ENCODE results near the gene MTX1.

The MTX1 gene

DNA sequence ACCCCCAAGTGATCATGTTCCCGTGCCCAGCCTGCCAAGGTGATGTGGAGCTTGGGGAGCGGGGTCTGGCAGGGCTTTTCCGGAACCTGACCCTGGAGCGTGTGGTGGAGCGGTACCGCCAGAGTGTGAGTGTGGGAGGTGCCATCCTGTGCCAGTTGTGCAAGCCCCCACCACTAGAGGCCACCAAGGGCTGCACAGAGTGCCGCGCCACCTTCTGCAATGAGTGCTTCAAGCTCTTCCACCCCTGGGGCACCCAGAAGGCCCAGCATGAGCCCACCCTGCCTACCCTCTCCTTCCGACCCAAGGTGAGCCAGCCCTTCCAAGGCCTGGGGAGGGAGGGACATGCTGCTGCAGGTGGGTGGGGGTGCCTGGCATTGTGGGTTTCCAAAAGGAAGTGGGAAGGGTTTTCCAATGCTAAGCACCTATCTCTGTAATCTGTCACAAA lies 32.5 kb upstream of the MTX1 start:
- Histone ChIP-seq H3K36me3 (ENCODE audit: control insufficient read depth in 1 of 2, insufficient read depth in 2 of 2, low read length in 2 of 2) (peaks cover 0 to 3% of the 10 kb centered on the region in 2 donors), H3K27me3 (ENCODE audit: low read depth, low read length) (peaks cover 11% of the 10 kb centered on the region), H3K9me3 (ENCODE audit: control insufficient read depth in 1 of 2, low read length in 2 of 2) (no peaks in the 10 kb centered on the region), H3K4me1 (ENCODE audit: control insufficient read depth in 1 of 2, insufficient read depth in 2 of 2, low read length in 2 of 2) (peaks cover 0 to 26% of the 10 kb centered on the region in 2 donors), H3K4me3 (ENCODE audit: low read depth in 1 of 2, low read length in 2 of 2) (no peak overlapping the region), H3K27ac (ENCODE audit: low read length) (no peak overlapping the region)

- Histone ChIP-seq H3K4me3 (ENCODE audit: low read depth in 1 of 2, low read length in 2 of 2) (no peak overlapping the region), H3K27me3 (ENCODE audit: low read depth, low read length) (peaks cover 11% of the 10 kb centered on the region), H3K27ac (ENCODE audit: low read length) (no peak overlapping the region), H3K4me1 (ENCODE audit: control insufficient read depth in 1 of 2, insufficient read depth in 2 of 2, low read length in 2 of 2) (peaks cover 0 to 25% of the 10 kb centered on the region in 2 donors), H3K9me3 (ENCODE audit: control insufficient read depth in 1 of 2, low read length in 2 of 2) (no peaks in the 10 kb centered on the region), H3K36me3 (ENCODE audit: control insufficient read depth in 1 of 2, insufficient read depth in 2 of 2, low read length in 2 of 2) (no peaks in the 10 kb centered on the region)
Measured at GRCh38 chr1:155176544-155177071, 31.9 kb upstream of the MTX1 start.

- H3K4me1 ChIP-seq (ENCODE audit: control insufficient read depth in 1 of 2, insufficient read depth in 2 of 2, low read length in 2 of 2) = peaks cover 0 to 18% of the 10 kb centered on the region in 2 donors
- H3K4me3 ChIP-seq (ENCODE audit: low read depth in 1 of 2, low read length in 2 of 2) = no peak overlapping the region
- H3K27me3 ChIP-seq (ENCODE audit: low read depth, low read length) = peaks cover 11% of the 10 kb centered on the region
- no peaks in the 10 kb centered on the region for H3K36me3 ChIP-seq (ENCODE audit: control insufficient read depth in 1 of 2, insufficient read depth in 2 of 2, low read length in 2 of 2)
- H3K9me3 ChIP-seq (ENCODE audit: control insufficient read depth in 1 of 2, low read length in 2 of 2) = no peaks in the 10 kb centered on the region
- no peak overlapping the region for H3K27ac ChIP-seq (ENCODE audit: low read length)
Measured at GRCh38 chr1:155177192-155177917, 31.1 kb upstream of the MTX1 start.

GRCh38 chr1:155177918-155178281 lies 30.6 kb upstream of the MTX1 start:
- peaks cover 11% of the 10 kb centered on the region for H3K27me3 ChIP-seq (ENCODE audit: low read depth, low read length)
- no peak overlapping the region for H3K27ac ChIP-seq (ENCODE audit: low read length)
- H3K36me3 ChIP-seq (ENCODE audit: control insufficient read depth in 1 of 2, insufficient read depth in 2 of 2, low read length in 2 of 2) = no peaks in the 10 kb centered on the region
- no peak overlapping the region for H3K4me3 ChIP-seq (ENCODE audit: low read depth in 1 of 2, low read length in 2 of 2)
- H3K4me1 ChIP-seq (ENCODE audit: control insufficient read depth in 1 of 2, insufficient read depth in 2 of 2, low read length in 2 of 2) = peaks cover 0 to 14% of the 10 kb centered on the region in 2 donors
- no peaks in the 10 kb centered on the region for H3K9me3 ChIP-seq (ENCODE audit: control insufficient read depth in 1 of 2, low read length in 2 of 2)

- Histone ChIP-seq H3K9me3 (ENCODE audit: control insufficient read depth in 1 of 2, low read length in 2 of 2) (no peaks in the 10 kb centered on the region), H3K27me3 (ENCODE audit: low read depth, low read length) (peaks cover 11% of the 10 kb centered on the region), H3K36me3 (ENCODE audit: control insufficient read depth in 1 of 2, insufficient read depth in 2 of 2, low read length in 2 of 2) (no peaks in the 10 kb centered on the region), H3K27ac (ENCODE audit: low read length) (no peak overlapping the region), H3K4me1 (ENCODE audit: control insufficient read depth in 1 of 2, insufficient read depth in 2 of 2, low read length in 2 of 2) (peaks cover 0 to 11% of the 10 kb centered on the region in 2 donors), H3K4me3 (ENCODE audit: low read depth in 1 of 2, low read length in 2 of 2) (no peak overlapping the region)
Measured at GRCh38 chr1:155178441-155179111, 29.9 kb upstream of the MTX1 start.

- Histone ChIP-seq H3K36me3 (ENCODE audit: control insufficient read depth in 1 of 2, insufficient read depth in 2 of 2, low read length in 2 of 2) (no peaks in the 10 kb centered on the region), H3K4me1 (ENCODE audit: control insufficient read depth in 1 of 2, insufficient read depth in 2 of 2, low read length in 2 of 2) (peaks cover 0 to 3% of the 10 kb centered on the region in 2 donors), H3K4me3 (ENCODE audit: low read depth in 1 of 2, low read length in 2 of 2) (no peak overlapping the region), H3K9me3 (ENCODE audit: control insufficient read depth in 1 of 2, low read length in 2 of 2) (no peaks in the 10 kb centered on the region), H3K27me3 (ENCODE audit: low read depth, low read length) (peaks cover 6% of the 10 kb centered on the region), H3K27ac (ENCODE audit: low read length) (no peak overlapping the region)
Measured at GRCh38 chr1:155179112-155180031, 29.1 kb upstream of the MTX1 start.

DNA sequence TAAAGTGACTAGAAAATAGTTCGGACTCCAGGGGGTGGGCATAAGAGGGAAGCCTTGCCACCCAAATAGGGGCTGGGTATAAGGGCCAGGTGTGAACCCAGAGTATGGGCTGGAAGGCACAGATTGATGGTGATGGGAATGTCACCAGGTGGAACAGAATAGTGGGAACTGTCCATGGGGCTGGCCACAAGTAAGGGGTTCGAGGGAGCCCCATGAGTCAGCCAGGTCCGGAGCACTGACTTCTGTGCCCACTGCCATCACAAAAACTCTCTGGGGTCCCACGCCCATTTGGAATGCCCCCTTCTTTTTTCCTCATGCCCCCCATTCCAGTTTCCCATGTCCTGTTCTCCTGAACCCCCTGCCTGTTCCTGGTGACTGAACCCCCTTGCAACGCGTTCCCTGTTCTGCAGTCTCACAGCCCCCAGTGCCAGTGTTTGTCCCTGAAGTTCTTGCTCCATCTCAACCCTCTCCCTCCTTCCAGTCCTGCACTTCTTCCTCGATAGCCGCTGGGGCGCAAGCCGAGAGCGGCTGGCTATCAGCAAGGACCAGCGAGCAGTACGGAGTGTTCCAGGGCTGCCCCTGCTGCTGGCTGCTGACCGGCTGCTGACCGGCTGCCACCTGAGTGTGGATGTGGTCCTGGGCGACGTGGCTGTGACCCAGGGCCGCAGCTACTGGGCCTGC lies 27.0 kb upstream of the MTX1 start:
- Histone ChIP-seq H3K36me3 (ENCODE audit: control insufficient read depth in 1 of 2, insufficient read depth in 2 of 2, low read length in 2 of 2) (no peaks in the 10 kb centered on the region), H3K4me3 (ENCODE audit: low read depth in 1 of 2, low read length in 2 of 2) (no peak overlapping the region), H3K27me3 (ENCODE audit: low read depth, low read length) (no peaks in the 10 kb centered on the region), H3K27ac (ENCODE audit: low read length) (no peak overlapping the region), H3K4me1 (ENCODE audit: control insufficient read depth in 1 of 2, insufficient read depth in 2 of 2, low read length in 2 of 2) (no peaks in the 10 kb centered on the region), H3K9me3 (ENCODE audit: control insufficient read depth in 1 of 2, low read length in 2 of 2) (no peaks in the 10 kb centered on the region)

DNA sequence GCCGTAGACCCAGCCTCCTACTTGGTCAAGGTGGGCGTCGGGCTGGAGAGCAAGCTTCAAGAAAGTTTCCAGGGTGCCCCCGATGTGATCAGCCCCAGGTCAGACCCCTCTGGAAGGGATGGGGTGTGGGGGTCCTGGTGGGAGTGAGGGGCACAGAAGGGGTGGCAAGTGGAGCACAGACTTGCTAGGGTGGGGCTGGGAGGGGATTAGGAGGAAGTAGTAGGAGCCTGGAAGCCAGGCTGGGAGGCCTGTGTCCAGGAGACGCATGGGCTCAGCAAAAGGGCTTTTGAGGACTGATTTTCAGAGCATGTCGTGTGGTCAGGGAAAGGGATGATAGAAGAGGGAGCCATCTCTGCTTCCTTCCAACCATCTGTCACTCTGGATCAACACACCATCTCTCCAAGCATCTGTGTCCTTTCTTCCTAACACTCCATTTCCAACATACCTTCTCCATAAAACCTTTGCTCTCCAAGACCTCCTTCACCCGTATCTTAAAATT lies 26.4 kb upstream of the MTX1 start:
- Histone ChIP-seq H3K4me3 (ENCODE audit: low read depth in 1 of 2, low read length in 2 of 2) (no peak overlapping the region), H3K4me1 (ENCODE audit: control insufficient read depth in 1 of 2, insufficient read depth in 2 of 2, low read length in 2 of 2) (no peaks in the 10 kb centered on the region), H3K36me3 (ENCODE audit: control insufficient read depth in 1 of 2, insufficient read depth in 2 of 2, low read length in 2 of 2) (no peaks in the 10 kb centered on the region), H3K27me3 (ENCODE audit: low read depth, low read length) (no peaks in the 10 kb centered on the region), H3K9me3 (ENCODE audit: control insufficient read depth in 1 of 2, low read length in 2 of 2) (no peaks in the 10 kb centered on the region), H3K27ac (ENCODE audit: low read length) (no peak overlapping the region)

DNA sequence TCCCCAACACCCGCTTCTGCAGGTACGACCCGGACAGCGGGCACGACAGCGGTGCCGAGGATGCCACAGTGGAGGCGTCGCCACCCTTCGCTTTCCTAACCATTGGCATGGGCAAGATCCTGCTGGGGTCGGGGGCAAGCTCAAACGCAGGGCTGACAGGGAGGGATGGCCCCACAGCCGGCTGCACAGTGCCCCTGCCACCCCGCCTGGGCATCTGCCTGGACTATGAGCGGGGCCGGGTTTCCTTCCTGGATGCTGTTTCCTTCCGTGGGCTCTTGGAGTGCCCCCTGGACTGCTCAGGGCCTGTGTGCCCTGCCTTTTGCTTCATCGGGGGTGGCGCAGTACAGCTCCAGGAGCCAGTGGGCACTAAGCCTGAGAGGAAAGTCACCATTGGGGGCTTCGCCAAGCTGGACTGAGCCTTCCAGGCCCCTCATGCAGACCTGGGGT lies 24.7 kb upstream of the MTX1 start:
- Histone ChIP-seq H3K4me1 (ENCODE audit: control insufficient read depth in 1 of 2, insufficient read depth in 2 of 2, low read length in 2 of 2) (no peaks in the 10 kb centered on the region), H3K4me3 (ENCODE audit: low read depth in 1 of 2, low read length in 2 of 2) (no peak overlapping the region), H3K36me3 (ENCODE audit: control insufficient read depth in 1 of 2, insufficient read depth in 2 of 2, low read length in 2 of 2) (no peaks in the 10 kb centered on the region), H3K9me3 (ENCODE audit: control insufficient read depth in 1 of 2, low read length in 2 of 2) (no peaks in the 10 kb centered on the region), H3K27ac (ENCODE audit: low read length) (no peak overlapping the region), H3K27me3 (ENCODE audit: low read depth, low read length) (no peaks in the 10 kb centered on the region)

DNA sequence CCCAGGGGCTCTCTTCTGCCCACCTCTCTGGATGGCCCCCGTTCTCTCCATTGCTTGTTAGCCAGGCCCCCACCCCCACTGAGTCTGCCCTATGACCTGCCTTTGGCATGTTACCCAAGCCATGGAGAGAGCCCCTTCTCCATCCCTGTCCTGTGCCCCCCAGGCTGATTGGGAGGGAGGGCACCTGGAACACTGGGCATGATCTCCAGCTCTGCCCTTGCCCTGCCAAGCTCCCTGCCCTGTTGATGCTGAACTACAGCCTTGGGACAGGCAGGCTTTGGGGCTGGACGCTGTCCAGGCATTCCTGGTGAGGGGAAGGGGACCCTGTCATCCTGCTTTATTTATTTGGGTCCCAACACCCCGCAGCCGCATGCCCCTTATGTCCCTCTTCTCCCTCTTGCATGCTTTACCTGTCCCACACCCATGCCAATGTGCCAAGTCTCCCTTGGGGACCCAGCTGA lies 24.1 kb upstream of the MTX1 start:
- Histone ChIP-seq H3K27me3 (ENCODE audit: low read depth, low read length) (no peaks in the 10 kb centered on the region), H3K27ac (ENCODE audit: low read length) (no peak overlapping the region), H3K4me1 (ENCODE audit: control insufficient read depth in 1 of 2, insufficient read depth in 2 of 2, low read length in 2 of 2) (no peaks in the 10 kb centered on the region), H3K9me3 (ENCODE audit: control insufficient read depth in 1 of 2, low read length in 2 of 2) (no peaks in the 10 kb centered on the region), H3K4me3 (ENCODE audit: low read depth in 1 of 2, low read length in 2 of 2) (no peak overlapping the region), H3K36me3 (ENCODE audit: control insufficient read depth in 1 of 2, insufficient read depth in 2 of 2, low read length in 2 of 2) (no peaks in the 10 kb centered on the region)

All from muscle layer of duodenum (tissue), 2 donors.